Hippocampal formation (tissue), 2 donors: ENCODE measurements around the gene TMEM150B.
A peak's percentile ranks its signal among the peaks of the same experiment; 100 is the strongest.
"Not testable (repeated sequence)": the region's sequence is repeated elsewhere in the genome, so short reads cannot be mapped to it uniquely, and the experiment has no call there.

ENCODE experiments used
- DNase-seq, 2 donors: peaks; one replicate each; lab custom pipeline; 2025; lab: John Stamatoyannopoulos, UW

Gene TMEM150B

DNA sequence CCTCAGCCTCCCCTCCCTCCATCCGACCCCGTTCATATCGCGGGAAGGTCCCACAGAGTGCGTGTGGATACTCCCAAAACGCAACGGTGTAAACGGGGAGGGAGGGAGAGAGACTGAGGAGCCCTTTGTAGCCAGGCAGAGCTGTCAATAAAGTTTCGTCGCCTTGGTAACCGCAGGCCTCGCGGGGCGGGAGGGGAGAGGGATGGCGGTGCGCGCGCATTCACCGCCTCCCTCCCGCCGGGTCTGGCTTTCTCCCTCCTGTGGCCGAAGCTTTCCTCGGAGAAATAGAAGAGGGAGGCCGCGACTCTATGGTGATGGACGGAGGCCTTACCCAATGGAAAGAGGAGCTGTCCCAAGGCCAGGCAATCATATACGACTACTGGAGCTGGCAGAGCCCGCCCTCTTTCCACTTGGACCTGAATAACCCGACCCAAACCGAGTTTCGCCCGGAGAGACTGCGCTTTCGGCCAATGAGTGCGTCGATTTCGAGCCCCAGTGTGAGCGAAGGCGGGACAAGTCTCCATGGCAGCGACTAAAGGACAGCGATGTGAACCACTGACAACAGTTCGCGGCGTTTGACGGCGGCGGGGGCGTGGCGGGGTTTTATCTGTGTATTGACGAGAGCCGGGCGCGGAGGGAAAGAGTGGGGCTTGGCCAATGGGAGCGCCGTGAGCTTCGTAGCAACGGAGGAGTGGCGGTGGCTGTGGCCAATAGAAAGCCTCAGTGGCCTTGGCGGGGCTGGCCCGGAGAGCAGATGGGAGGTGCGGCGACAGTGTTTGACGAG lies 14.2 kb upstream of the TMEM150B start, which contains the start of gene KMT5C:
TSS of gene KMT5C (plus strand) at position 772 of the 784 bp plus-strand sequence. CDS start 2,061 bp downstream, outside the sequence.
- DNase-seq: peak; percentile 100

DNA sequence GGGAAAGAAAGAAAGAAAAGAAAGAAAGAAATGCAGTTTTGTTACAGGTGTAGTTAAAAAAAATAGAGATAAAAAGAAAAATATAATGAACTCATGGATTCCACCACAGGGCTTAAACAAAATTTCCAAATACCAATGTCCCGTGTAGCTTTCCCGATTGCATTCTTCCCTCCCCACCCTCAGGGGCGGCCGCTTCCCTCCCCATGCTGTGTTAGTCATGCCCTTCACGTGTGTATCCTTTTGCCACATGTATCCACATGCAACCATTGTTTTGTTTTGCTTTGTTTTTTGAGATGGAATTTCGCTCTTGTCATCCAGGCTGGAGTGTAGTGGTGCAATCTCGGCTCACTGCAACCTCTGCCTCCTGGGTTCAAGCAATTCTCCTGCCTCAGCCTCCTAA lies 11.0 kb upstream of the TMEM150B start:
- no peak for DNase-seq

DNA sequence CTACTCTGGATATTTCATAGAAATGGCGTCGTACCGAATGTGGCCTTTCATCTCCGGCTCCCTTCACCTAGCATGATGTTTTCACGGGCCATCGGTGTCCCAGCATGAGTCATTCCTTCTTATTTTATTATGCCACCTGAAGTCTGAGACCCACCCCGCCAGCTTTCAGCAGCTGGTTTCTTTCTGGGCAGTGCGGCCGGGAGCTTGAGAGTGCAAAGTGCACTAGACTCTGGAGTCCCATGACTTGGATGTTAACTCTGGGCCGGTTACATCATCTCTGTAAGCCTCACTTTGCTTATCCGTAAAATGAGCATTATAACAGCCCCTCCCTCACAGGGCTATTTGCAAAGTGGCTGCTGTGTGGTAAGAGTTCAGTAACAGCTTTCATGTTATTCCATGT lies 8.7 kb upstream of the TMEM150B start:
- DNase-seq: no peak

DNA sequence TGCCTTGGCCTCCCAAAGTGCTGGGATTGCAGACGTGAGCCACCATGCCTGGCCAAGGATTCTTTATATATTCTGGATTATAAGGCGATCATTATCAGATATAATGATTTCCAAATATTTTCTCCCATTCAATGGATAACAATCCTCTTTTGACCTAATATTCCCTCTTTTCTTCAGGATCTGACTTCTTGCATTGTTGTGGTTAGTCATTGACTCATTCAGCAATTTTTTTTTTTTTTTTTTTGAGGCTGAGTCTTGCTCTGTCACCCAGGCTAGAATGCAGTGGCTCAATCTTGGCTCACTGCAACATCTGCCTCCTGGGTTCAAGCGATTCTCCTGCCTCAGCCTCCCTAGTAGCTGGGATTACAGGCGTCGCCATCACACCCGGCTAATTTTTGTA lies 4.7 kb upstream of the TMEM150B start:
- not testable (repeated sequence) for DNase-seq

DNA sequence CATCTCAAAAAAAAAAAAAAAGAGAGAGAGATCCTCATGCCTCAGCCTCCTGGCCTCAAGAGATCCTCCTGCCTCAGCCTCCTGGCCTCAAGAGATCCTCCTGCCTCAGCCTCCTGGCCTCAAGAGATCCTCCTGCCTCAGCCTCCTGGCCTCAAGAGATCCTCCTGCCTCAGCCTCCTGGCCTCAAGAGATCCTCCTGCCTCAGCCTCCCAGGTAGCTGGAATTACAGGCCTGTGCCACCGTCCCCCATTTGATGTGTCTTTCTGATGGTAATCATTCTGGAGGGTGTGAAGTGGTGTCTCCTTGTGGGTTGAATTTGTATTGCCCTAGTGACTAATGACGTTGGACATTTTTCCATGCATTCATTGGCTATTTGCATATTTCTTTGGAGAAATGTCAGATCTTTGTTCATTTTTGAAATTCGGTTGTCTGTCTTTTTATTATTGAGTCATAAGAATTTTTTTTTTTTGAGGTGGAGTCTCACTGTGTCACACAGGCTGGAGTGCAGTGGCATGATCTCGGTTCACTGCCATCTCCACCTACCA lies 3.7 kb upstream of the TMEM150B start:
- not testable (repeated sequence) for DNase-seq

DNA sequence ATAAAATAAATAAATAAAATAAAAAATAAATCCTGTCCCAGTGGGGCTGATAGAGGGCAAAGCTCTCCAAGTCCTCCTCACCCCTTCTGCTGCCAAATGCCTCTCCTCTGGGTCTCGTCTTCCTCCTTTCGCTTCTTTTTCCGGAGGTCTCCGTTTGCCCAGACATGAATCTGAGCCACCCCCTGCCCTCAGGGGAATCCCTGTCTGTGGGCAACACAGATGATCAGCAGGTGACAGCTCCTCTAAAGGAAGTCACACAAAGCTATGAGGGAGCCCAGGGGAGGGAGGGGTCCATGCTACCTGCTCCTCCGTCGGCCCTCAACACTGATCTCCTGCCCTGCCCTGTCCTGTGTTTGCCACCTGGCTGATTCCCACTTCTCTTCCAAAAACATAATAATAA lies 479 bp downstream of the TMEM150B start:
- no peak for DNase-seq

DNA sequence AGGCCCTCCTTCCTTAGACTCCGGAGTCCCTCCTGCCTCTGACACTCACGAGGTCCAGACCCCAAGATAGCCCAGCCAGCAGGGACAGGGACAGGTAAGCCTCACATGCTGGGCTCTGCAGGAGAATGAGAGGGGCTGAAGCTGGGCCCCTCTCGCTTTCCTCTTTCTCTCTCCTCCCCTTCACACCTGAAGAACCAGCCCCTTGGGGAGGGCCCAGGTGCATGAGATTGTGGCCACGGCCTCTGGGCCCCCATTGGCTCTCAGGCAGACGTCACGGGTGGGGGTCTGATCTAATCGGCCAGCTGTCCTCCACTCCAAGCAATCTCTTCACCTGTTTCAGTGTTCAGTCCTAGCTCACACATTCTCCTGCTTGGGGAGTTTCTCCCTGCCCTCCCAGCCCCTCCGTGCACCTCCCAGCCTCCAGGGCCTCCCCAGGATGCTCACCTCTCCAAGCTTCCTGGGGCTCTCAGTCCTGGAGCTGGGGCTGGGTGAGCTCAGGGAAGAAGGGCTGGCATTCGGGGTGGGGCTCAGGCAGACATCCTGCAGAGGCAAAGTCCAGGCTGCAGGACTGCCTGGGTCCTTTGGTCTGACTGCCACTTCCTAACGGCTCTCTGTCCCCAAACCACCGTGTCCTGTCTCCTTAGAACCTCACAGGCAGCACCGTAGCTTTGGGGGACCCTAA lies 2.8 kb downstream of the TMEM150B start:
- DNase-seq: no peak

DNA sequence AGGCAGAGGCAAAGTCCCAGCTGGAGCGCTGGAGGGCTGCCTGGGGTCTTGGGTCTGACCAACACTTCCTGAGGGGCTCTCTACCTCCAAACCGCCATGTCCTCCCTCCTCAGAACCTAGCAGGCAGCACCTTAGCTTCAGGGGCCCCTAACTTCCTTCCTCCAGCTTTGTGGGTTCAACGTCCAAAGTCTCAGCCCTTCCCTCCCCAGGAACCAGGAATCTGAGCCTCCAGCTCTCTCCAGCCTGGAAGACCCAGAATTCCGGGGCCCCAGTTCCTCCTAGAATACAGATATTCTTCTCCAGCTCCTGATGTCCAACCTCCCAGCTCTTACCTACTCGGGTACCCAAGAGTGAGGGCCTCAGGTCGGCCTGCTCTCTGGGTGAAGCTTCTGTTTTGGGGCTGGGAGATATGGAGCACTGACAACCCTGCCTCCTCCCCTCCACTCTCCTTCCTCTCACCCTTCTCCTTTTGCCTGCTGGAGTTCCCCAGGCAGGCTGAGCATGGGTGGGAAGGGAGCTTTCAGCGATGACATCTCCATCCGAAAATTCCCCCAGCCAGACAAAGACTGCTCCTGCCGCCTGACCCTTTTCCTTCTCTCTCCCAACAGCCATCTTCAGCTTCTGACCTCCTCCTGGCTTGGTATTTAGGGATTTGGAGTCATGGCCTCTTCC lies 3.5 kb downstream of the TMEM150B start:
- DNase-seq: no peak

DNA sequence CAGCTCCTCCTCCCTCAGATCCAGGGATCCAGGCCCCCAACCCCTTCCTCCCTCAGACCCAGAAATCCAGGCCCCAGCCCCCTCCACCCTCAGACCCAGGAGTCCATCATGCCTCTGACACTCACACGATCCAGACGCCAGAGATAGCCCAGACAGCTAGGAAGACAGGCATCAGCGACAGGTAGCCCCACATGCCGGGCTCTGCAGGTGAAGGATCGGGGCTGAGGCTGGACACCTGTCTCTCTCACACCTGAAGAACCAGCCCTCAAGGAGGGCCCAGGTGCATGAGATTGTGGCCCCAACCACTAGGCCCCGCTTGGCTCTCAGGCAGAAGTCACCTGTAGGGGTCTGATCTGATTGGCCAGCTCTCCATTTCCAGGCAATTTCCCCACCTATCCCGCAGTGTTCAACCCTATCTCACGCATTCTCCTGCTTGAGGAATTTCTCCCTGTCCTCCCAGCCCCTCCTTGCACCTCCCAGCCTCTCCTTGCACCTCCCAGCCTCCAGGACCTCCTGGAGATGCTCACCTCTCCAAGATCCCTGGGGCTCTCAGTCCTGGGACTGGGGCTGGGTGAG lies 4.2 kb downstream of the TMEM150B start:
- no peak for DNase-seq

DNA sequence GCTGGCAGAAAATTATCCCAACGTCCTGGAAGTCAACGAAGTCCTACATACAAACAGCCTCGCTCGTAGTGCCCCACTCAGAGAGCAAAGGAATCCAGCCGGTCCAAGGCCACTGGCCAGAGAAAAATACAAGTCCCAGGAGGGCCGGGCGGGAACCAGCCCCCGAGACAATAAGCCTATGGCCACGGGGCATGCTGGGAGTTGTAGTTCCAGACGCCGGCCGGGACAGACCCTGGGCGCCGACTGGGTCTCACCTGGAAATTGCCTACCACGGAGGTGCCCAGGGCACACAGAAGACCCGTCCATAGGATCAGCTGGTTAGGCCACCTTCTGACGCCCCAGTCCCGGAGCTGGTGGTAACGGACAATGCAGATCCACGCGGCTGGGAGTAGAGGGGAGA lies 5.4 kb downstream of the TMEM150B start:
- DNase-seq: peak in 1 of 2 donors; percentile 16

DNA sequence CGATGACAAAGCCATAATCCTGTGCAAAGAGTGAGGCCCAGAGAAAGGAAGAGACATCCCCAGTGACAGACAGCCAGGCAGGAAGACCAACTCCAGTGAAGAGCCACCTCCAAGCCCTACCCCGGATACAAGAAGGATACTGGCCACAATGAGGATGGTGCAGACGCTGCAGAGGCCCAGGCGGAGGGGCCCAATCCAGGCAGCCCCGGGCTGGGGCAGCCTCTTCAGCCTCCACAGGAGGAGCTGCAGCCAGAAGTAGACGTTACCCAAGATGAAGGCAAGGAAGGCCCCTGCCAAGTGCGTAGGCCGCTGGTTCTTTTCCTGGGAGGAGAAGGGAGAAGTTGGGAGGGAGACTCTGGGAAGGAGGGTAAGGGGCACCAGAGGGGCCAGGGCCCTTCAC lies 8.5 kb downstream of the TMEM150B start:
- DNase-seq: no peak

DNA sequence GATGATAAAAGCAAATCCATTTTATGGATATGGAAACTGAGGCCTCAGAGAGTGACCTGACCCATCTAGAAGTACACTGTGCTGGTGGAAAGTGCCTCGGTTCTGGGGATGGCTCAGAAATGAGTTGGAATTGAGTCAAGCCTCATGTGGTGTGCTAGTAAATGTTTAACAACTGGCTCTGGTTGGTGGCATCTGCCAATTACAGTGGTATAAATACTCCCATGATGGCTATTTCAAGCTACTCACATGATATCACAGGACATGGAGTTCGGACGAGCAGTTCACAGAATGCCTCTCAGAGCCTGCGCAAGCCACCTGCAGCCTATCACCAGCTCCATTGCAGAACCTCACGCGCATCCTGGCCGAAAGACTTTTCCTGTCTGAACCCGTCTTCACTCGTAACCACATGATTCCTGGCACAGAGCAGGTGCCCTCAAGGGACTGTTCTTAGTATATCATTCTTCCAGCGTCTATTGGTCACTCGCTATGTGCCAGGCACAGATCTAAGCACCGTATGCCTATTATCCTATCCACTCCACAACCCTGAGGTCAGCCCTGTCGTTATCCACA lies 9.1 kb downstream of the TMEM150B start:
- no peak for DNase-seq

DNA sequence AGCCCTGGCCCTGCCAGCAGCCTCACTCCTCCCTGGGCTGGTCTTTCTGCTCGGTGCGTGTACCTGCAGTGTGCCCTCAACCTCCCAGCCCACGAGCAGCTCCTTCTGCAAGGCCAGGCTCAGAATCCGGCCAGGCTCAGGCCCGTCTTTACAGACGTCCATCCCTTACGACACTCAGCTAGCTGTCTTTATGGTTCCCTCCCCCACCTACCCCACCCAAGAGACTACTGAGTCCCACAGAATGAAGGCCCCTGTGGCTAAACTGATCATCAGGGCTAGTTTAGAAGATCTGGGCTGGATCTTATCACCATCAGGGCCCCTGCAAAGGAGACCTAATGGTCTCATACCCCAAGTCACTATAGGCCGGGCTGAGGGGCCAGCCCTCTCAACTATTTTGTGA lies 10.7 kb downstream of the TMEM150B start:
- no peak for DNase-seq

DNA sequence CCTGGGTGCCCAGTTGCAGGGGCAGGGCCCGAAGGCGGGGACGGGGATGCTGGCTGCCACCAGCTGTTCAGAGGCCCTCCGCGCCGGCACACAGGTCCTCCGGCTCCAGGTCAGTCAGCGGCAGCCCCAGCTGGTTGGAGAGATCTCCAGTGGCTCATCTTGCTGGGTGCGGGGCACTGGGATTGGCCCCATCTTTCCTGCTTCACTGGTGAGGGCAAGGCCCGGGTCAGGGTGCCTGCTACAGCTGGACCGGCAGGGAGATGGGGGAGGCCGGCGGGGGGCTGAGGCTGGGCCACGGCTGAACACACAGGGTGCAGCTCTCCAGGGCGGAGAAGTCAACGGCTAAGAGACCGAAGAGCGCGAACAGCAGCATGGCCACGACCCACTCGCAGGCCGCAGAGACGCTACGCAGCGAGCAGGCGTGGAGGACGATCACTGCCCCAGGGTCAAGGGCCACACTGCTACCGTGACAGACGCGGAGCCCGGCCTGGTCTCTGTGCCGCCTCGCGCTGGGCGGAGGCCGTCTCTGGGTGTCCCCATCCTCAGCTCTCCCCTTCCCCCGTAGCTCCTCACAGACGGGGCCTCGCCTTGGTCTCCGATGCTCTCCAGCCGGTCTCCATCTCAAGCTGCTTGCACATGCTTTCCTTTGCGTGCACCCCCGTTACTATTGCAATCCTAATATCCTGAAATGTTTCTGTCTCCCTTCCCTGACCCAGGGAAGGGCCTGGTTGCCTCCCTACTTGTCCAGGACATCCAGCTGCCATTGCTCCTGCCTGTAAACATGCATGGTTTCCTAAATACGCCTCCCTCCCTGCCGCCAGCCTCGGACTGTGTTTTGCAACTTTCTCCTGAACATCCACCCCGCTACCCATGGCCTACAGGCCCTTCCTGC lies 12.3 kb downstream of the TMEM150B start:
- DNase-seq: no peak

DNA sequence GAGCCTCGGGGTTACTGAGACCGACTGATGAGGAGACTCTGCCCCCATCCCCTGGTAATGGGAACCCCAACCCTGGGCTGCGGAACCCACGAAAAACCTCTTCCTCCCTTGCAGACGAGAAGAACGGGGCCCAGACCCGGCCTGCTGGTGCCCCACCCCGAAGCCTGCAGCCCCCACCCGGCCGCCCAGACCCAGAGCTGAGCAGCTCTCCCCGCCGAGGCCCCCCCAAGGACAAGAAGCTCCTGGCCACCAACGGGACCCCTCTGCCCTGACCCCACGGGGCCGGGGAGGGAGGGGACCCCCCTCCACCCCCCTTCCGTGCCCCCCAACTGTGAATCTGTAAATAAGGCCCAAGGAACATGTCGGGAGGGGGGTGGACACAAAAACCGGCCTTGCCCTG lies 13.3 kb downstream of the TMEM150B start:
- no peak for DNase-seq

DNA sequence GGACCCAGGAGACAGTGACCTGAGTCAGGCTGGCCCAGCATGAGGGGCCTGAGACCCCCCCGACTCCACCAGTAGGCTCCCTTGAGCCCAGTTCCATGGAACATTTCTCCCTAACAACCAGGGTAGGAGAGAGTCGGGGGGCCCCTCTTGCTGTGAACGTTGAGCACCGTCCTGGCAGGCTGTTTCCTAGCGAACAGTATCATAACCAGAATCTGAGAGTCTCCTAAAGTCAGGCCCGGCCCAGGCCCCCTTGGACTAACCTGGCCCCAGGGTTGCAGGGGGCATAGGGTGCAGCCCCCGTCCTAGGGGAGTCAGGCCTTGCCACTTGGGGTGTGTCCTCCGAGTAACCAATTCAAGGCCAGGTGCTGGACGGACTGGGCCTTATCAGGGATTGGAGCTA lies 13.7 kb downstream of the TMEM150B start:
- no peak for DNase-seq

DNA sequence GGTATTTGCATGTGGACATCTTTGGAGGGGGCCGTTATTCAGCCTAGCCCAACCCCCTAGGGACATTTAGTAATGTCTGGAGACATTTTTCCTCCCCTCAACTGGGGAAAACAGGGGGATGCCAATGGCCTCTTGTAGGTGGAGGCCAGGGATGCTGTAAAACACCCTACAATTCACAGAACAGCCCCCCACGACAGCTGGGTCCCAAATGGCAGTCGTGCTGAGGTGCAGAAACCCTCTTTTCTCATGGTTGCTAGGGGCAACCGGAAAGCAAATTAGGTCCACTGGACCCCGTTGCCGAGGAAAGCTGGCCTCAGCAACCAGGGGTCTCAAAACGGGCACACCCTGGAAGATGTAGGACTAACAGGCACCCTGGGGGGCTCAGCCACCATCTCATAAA lies 14.6 kb downstream of the TMEM150B start:
- no peak for DNase-seq

DNA sequence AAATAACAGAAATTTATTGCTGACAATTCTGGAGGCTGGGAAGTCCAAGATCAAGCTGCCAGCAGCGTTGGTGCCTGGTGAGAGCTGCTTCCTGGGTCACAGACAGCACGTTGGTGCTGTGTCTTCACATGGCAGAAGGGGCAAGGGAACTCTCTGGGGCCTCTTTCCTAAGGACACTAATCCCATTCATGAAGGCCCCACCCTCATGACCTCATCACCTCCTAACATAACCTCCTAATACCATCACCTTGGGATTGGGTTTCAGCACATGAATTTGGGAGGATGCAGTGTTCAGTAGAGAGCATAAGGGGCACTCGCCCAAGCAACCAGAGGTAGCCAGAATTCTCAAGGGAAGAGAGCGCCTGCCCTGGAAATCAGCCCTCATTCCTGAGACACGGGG lies 15.7 kb downstream of the TMEM150B start:
- DNase-seq: no peak

DNA sequence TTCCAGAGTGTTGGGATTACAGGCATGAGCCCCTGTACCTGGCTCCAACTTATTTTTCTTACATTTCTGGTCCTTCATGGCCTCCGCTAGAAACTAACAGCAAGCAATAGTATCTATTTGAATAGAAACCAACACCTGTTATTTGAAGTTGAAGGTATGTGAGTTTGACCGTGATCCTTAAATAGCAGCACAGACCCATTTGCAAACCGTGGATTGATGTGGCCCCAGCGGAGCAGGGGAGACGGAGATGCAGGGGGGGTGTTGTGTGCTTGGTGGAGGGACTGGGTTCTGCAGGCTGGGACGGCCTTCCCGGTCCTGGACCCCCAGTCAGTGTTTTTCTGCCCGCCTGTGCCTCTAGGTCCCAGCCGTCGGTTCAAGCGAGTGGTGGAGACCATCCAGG lies 16.9 kb downstream of the TMEM150B start:
- no peak for DNase-seq

DNA sequence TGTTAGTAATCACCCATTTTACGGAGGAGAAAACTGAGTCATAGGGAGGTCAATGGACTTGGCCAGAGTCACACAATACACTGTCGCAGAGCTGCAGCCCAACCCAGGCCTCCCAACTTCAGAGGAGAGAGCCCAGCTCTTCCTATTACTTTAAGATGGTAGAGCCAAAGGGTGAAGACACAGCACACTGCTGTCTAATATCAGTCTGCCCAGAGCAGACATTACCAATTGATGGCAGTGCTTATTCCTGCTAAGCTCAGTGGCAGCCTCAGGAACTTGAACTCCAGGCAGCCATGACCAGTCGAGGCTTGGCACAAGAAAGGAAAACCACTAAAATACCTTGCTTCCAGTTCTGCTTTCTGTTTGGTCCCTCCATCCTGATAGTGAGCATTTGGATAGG lies 18.4 kb downstream of the TMEM150B start:
- DNase-seq: no peak
